HepG2 (cell line): ENCODE measurements around the gene RTL3.

Experiments
- BRCA1 ChIP-seq: sonication (generic); formaldehyde crosslinking; IDR thresholded peaks from 2 replicates; pipeline ENCODE4 v1.4.0; 2020; ENCODE audit warnings: missing genetic modification reagents
- KLF12 ChIP-seq: sonication (generic); formaldehyde crosslinking; IDR thresholded peaks from 2 replicates; pipeline ENCODE4 v1.4.0; 2020; ENCODE audit warnings: missing genetic modification reagents, borderline replicate concordance
- NFYB ChIP-seq: sonication (generic); formaldehyde crosslinking; IDR thresholded peaks from 2 replicates; pipeline ENCODE4 v1.4.0; 2020; ENCODE audit warnings: missing genetic modification reagents
- TOE1 ChIP-seq: sonication (generic); formaldehyde crosslinking; IDR thresholded peaks from 2 replicates; pipeline ENCODE4 v1.4.0; 2020; ENCODE audit warnings: mild to moderate bottlenecking, missing genetic modification reagents
- ZBTB8A ChIP-seq: sonication (generic); formaldehyde crosslinking; IDR thresholded peaks from 2 replicates; pipeline ENCODE4 v1.4.0; 2020; ENCODE audit warnings: mild to moderate bottlenecking, low read depth, missing genetic modification reagents, borderline replicate concordance
- ZNF589 ChIP-seq: sonication (generic); formaldehyde crosslinking; conservative IDR thresholded peaks from 2 replicates; pipeline ENCODE4 v1.8.0; 2022; ENCODE audit warnings: mild to moderate bottlenecking, moderate library complexity, missing genetic modification reagents
- TF ChIP-seq, protein P1 (sequence below): sonication (generic); formaldehyde crosslinking; IDR thresholded peaks from 2 replicates; pipeline ENCODE4 v1.5.0; 2020; ENCODE audit warnings: mild to moderate bottlenecking, missing genetic modification reagents, moderate library complexity
- TF ChIP-seq, protein P2 (sequence below): IDR thresholded peaks from 2 replicates; pipeline ENCODE4 v1.6.1; 2016; ENCODE audit warnings: mild to moderate bottlenecking, missing biosample characterization, missing genetic modification reagents

GRCh38 chrX:78708262-78708661, 49.1 kb upstream of the RTL3 start:
- TF ChIP-seq TOE1 (CRISPR knock-in tag) (no peak), ZBTB8A (CRISPR knock-in tag) (no peak), KLF12 (CRISPR knock-in tag) (no peak), BRCA1 (CRISPR knock-in tag) (no peak), ZNF589 (CRISPR knock-in tag) (no peak), NFYB (no peak)
- TF ChIP-seq, protein P1, sequence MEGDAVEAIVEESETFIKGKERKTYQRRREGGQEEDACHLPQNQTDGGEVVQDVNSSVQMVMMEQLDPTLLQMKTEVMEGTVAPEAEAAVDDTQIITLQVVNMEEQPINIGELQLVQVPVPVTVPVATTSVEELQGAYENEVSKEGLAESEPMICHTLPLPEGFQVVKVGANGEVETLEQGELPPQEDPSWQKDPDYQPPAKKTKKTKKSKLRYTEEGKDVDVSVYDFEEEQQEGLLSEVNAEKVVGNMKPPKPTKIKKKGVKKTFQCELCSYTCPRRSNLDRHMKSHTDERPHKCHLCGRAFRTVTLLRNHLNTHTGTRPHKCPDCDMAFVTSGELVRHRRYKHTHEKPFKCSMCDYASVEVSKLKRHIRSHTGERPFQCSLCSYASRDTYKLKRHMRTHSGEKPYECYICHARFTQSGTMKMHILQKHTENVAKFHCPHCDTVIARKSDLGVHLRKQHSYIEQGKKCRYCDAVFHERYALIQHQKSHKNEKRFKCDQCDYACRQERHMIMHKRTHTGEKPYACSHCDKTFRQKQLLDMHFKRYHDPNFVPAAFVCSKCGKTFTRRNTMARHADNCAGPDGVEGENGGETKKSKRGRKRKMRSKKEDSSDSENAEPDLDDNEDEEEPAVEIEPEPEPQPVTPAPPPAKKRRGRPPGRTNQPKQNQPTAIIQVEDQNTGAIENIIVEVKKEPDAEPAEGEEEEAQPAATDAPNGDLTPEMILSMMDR (CRISPR knock-in tag) = peak; percentile 58
- TF ChIP-seq, protein P2, sequence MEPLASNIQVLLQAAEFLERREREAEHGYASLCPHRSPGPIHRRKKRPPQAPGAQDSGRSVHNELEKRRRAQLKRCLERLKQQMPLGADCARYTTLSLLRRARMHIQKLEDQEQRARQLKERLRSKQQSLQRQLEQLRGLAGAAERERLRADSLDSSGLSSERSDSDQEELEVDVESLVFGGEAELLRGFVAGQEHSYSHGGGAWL (CRISPR knock-in tag) = no peak
